GM19395 (cell line): ENCODE measurements around the gene USP40.
"Not testable (repeated sequence)": the region's sequence is repeated elsewhere in the genome, so short reads cannot be mapped to it uniquely, and the experiment has no call there.

Source experiments
- ATAC-seq: cut with Tn5 transposase; IDR thresholded peaks from one replicate; pipeline ENCODE4 v1.9.1; 2021; ENCODE audit warnings: mild to moderate bottlenecking, moderate library complexity; ENCODE audit not compliant: unreplicated experiment

The USP40 gene, protein sequence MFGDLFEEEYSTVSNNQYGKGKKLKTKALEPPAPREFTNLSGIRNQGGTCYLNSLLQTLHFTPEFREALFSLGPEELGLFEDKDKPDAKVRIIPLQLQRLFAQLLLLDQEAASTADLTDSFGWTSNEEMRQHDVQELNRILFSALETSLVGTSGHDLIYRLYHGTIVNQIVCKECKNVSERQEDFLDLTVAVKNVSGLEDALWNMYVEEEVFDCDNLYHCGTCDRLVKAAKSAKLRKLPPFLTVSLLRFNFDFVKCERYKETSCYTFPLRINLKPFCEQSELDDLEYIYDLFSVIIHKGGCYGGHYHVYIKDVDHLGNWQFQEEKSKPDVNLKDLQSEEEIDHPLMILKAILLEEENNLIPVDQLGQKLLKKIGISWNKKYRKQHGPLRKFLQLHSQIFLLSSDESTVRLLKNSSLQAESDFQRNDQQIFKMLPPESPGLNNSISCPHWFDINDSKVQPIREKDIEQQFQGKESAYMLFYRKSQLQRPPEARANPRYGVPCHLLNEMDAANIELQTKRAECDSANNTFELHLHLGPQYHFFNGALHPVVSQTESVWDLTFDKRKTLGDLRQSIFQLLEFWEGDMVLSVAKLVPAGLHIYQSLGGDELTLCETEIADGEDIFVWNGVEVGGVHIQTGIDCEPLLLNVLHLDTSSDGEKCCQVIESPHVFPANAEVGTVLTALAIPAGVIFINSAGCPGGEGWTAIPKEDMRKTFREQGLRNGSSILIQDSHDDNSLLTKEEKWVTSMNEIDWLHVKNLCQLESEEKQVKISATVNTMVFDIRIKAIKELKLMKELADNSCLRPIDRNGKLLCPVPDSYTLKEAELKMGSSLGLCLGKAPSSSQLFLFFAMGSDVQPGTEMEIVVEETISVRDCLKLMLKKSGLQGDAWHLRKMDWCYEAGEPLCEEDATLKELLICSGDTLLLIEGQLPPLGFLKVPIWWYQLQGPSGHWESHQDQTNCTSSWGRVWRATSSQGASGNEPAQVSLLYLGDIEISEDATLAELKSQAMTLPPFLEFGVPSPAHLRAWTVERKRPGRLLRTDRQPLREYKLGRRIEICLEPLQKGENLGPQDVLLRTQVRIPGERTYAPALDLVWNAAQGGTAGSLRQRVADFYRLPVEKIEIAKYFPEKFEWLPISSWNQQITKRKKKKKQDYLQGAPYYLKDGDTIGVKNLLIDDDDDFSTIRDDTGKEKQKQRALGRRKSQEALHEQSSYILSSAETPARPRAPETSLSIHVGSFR

GRCh38 chr2:233566141-233566956, at the start of gene USP40:
Gene USP40, minus strand, starts transcription at chr2:233566782. Its CDS starts 1,228 bp downstream, at chr2:233565554.
- peak; percentile 77 for ATAC-seq

GRCh38 chr2:233611284-233611683, 44.7 kb upstream of the USP40 start:
- no peak for ATAC-seq

DNA sequence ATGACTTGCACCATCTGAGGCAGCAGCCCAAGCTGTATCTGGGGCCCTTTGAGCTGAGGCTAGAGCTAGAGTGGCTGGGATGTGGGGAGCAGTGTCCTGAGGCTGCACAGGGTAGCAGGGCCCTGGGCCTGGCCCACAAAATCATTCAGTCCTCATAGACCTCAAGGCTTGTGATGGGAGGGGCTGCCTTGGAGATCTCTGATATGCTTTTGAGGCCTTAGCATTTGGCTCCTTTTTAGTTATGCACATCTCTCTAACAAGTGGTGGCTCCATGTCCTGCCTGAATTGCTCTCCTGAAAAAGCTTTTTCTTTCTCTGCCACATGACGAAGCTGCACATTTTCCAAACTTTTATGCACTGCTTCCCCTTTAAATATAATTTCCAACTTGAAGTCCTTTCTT, 39.1 kb upstream of the USP40 start:
- no peak for ATAC-seq

- ATAC-seq, result no peak
Observed at GRCh38 chr2:233604826-233605225, 38.2 kb upstream of the USP40 start.

DNA sequence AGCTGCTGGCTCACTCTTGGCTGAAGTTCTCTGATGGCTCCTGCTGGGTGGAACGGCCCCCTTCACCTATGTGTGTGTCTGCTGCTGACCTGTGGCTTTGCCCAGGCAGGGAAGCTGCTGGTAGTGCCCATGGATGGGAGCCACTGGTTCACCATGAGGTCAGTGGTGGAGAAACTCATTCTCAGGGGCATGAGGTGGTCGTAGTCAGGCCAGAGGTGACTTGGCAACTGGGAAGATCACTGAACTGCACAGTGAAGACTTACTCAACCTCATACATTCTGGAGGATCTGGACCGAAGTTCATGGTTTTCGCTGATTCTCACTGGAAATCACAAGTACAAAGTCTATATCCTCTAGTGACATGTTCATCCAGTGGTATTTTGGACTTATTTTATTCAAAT, 36.9 kb upstream of the USP40 start:
- no peak for ATAC-seq

- ATAC-seq, result no peak
Observed at GRCh38 chr2:233602076-233602475, 35.5 kb upstream of the USP40 start.

GRCh38 chr2:233600386-233600785, 33.8 kb upstream of the USP40 start:
- ATAC-seq, result no peak

- ATAC-seq, result no peak
Observed at GRCh38 chr2:233598952-233599351, 32.4 kb upstream of the USP40 start.

DNA sequence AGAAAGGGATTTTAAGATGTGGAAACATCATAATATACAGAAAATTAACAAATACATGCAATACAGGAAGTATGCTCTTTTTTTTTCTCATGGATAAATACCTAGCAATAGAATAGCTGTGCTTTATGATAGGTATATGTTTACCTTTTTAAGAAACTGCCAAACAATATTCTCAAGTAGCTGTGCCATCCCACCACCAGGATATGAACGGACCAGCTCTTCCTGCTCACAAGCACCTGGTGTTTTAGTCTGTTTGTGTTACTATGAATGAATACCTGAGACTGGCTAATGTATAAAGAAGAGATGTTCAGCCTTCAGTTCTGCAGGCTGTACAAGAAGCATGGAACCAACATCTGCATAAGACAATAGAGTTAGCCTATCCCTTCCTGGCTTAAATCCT, 30.9 kb upstream of the USP40 start:
- no peak for ATAC-seq

DNA sequence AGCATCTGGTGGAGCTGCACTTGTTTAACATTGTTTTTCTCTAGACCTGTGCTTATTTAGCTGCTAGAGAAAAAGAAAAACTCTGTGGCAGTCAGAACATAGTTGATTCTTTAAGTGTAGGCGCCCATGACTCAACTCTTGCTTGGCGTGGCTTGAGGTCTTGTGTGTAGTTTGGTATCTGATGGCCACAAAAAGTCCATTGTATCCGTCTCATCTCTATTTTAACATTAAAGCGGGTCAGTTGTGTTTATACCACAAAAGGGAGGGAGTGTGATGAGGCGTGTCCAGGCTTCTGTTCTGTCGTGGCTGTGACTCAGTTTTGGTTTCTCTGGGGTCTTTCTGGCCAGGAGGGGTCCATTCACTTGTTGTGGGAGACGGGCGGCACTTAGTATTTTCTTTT, 26.6 kb upstream of the USP40 start:
- peak; percentile 65 for ATAC-seq

- ATAC-seq, result not testable (repeated sequence)
Observed at GRCh38 chr2:233592706-233593105, 26.1 kb upstream of the USP40 start.

DNA sequence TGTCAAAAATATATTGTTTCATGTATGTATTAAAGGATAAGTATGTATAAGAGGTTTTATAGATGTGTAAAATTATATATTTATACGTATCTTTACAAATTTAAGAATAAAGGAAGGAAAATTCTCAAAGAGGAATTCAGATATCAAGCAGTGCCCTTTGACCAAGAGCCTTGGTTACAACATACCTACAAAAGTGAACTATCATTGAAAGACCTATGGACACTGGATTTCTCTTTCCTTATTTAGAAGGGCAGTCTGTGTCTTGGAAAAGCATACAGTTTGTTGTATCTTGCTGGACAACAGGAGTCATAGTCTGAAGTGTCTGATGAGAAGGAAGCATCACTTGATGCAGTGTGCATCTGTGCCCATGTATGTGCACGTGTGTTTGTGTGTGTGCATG, 21.8 kb upstream of the USP40 start:
- ATAC-seq, result no peak

- ATAC-seq, result no peak
Observed at GRCh38 chr2:233584210-233584609, 17.6 kb upstream of the USP40 start.

GRCh38 chr2:233583217-233583965, 16.8 kb upstream of the USP40 start:
- ATAC-seq, result not testable (repeated sequence)

DNA sequence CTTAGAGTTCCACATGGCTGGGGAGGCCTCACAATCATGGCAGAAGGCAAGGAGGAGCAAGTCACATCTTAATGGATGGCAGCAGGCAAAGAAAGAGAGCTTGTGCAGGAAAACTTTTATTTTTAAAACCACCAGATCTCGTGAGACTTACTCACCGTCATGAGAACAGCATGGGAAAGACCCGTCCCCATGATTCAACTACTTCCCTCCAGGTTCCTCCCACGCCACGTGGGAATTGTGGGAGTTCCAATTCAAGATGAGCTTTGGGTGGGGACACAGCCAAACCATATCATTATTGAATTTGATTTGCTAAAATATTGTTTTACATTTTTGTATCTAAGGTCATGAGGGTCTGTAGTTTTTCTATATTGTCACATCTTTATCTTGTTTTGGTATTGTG, 10.8 kb upstream of the USP40 start:
- ATAC-seq, result not testable (repeated sequence)

- no peak for ATAC-seq
Observed at GRCh38 chr2:233572468-233572867, 5.9 kb upstream of the USP40 start.

DNA sequence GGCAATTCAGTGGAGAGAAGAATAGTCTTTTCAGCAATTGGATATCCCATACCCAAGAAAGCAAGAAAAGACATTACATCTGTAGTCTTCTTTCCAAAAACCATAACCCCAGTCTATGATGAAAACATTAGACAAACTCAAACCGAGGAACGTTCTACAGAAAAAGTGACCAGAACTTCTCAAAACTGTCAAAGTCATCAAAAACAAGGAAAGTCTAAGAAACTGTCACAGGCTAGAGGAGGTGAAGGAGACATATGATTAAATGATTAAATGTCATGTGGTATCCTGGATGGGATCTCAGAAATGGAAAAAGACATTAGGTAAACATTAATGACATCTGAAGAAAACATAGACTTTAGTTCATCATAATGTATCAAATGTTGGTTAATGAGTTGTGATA, 4.9 kb upstream of the USP40 start:
- ATAC-seq, result no peak

DNA sequence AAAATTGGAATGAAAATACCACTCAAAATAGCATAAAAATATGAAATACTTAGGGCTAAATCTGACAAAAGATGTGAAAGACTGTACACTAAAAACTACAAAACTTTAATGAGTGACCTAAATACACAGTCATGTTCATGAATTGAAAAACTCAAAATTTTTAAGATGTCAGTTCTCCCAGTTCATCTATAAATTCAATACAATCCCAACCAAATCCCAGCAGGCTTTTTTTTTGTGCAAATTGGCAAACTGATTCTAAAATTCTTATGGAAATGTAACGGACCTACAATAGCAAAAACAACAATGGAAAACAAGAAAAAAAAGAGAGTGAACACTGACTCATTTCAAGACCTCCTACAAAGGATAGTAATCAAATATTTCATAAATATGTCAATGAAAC, 4.4 kb upstream of the USP40 start:
- ATAC-seq, result no peak

DNA sequence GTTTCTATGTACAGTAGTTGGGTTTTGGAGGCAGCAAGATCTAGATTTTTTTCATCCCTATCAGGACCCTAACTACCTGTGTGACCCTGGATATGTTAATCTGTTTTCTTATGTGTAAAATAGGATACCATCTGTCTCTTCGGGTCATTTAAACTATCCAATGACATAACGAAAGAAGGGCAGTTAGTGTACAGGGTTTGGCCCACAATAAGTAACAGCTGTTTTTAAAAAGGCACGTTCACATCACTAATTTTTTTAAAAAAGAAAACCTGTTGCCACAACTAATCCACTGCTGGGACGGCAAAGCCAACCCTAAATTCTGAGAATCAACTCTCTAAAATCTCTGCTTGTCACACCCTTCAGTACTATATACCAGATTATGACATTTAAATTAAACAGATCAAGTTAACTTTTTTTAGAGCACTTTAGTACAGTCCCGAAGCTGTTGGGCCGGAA, 869 bp downstream of the USP40 start:
- ATAC-seq, result peak; percentile 44
